OCI-LY1 (cell line): ENCODE data around the gene DIPK1B.

Experiments used
- H2AFZ ChIP-seq: fragments of 200-600 bp; sonication (generic), shearing (Covaris generic); 2 replicates; pipeline ENCODE4 v1.6.0; 2014; ENCODE audit warnings: antibody characterized with exemption, mild to moderate bottlenecking, low read length
- H3F3A ChIP-seq: fragments of 200-600 bp; sonication (generic), shearing (Covaris generic); 2 replicates; pipeline ENCODE4 v1.6.0; 2014; ENCODE audit warnings: mild to moderate bottlenecking, antibody characterized with exemption, low read length, moderate library complexity; ENCODE audit not compliant: insufficient read depth
- H3K27ac ChIP-seq: fragments of 200-600 bp; sonication (generic); 2 replicates; pipeline ENCODE4 v1.5.1; 2014; ENCODE audit warnings: low read length, mixed run types, mild to moderate bottlenecking, low read depth; ENCODE audit not compliant: poor library complexity, severe bottlenecking
- H3K27me3 ChIP-seq: fragments of 200-600 bp; sonication (generic); 2 replicates; pipeline ENCODE4 v1.6.0; 2014; ENCODE audit warnings: antibody characterized with exemption, mild to moderate bottlenecking, low read length, moderate library complexity; ENCODE audit not compliant: insufficient read depth
- H3K36me3 ChIP-seq: fragments of 200-600 bp; sonication (generic); 2 replicates; pipeline ENCODE4 v1.6.1; 2014; ENCODE audit warnings: mild to moderate bottlenecking, antibody characterized with exemption, low read length, moderate library complexity, mixed read lengths; ENCODE audit not compliant: insufficient read depth
- H3K4me1 ChIP-seq: fragments of 200-600 bp; sonication (generic); 2 replicates; pipeline ENCODE4 v1.5.1; 2014; ENCODE audit warnings: mild to moderate bottlenecking, low read length, moderate library complexity; ENCODE audit not compliant: insufficient read depth, severe bottlenecking
- H3K4me2 ChIP-seq: fragments of 200-600 bp; sonication (generic), shearing (Covaris generic); 2 replicates; pipeline ENCODE4 v1.6.1; 2014; ENCODE audit warnings: low read length
- H3K4me3 ChIP-seq: fragments of 200-600 bp; sonication (generic); 2 replicates; pipeline ENCODE4 v1.5.1; 2014; ENCODE audit warnings: low read length, low read depth, mild to moderate bottlenecking, mixed read lengths; ENCODE audit not compliant: poor library complexity, severe bottlenecking
- H3K79me2 ChIP-seq: fragments of 200-600 bp; shearing (Covaris generic); 2 replicates; pipeline ENCODE4 v1.6.1; 2016; ENCODE audit warnings: mixed run types, low read length, mixed read lengths; ENCODE audit not compliant: insufficient read depth
- H3K9ac ChIP-seq: fragments of 200-600 bp; sonication (generic), shearing (Covaris generic); 2 replicates; pipeline ENCODE4 v1.6.1; 2014; ENCODE audit warnings: mild to moderate bottlenecking, low read length, mixed read lengths
- H3K9me2 ChIP-seq: fragments of 200-600 bp; sonication (generic), shearing (Covaris generic); 2 replicates; pipeline ENCODE4 v1.6.1; 2014; ENCODE audit warnings: low read depth, mild to moderate bottlenecking, low read length, mixed read lengths
- H3K9me3 ChIP-seq: fragments of 200-600 bp; shearing (Covaris generic); 2 replicates; pipeline ENCODE4 v1.6.1; 2014; ENCODE audit warnings: low read length, mixed read lengths
- H4K20me1 ChIP-seq: fragments of 200-600 bp; sonication (generic), shearing (Covaris generic); 2 replicates; pipeline ENCODE4 v1.6.0; 2016; ENCODE audit warnings: mild to moderate bottlenecking, low read length; ENCODE audit not compliant: insufficient read depth
- CTCF ChIP-seq: fragments of 200-600 bp; sonication (generic), shearing (Covaris generic); IDR thresholded peaks from 2 replicates; pipeline ENCODE4 v1.5.1; 2017; ENCODE audit warnings: mild to moderate bottlenecking, antibody characterized with exemption, low read length, moderate library complexity, mixed read lengths
- EZH2 ChIP-seq: fragments of 200-600 bp; sonication (generic), shearing (Covaris generic); IDR thresholded peaks from 2 replicates; pipeline ENCODE4 v1.8.0; 2017; ENCODE audit warnings: borderline replicate concordance, mixed run types, mild to moderate bottlenecking, antibody characterized with exemption, low read length, moderate library complexity, mixed read lengths

DIPK1B gene

DNA sequence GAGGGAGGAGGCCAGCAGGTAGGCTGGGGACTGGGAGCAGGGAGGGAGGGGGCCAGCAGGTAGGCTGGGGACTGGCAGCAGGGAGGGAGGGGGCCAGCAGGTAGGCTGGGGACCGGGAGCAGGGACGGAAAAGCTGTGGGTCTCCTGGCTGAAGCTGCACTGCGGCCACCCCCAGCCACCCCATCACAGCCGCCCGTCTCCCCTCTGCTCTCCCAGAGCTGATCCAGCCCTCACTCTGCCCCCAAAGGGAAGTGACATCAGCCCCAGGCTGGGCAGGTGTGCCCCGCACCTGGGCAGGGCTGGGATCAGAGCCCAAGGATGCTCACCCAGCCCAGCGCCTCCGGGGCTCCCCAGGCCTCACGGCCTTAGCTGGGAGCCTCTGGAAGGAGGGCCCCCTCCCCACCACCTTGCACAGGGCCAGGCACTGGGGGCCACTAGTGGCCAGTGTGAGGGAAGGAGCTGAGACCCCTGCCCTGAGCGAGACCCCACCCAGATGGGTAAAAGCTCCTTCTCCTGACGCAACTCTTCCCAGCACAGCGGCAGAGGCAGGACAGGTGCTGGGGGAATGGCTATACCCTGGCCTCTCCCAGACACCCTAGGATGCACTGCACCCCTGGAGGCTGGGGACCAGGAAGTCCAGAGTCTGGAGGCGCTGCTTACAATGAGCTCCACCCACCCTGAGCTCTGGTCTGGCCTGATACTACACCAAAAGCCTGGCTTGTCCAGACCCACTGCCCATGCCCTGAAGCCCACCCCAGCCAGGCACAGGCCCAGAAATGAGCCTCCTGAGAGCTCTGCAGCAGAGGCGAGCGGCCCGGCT, 36.7 kb upstream of the DIPK1B start:
- no peak overlapping the region for H3K4me3 ChIP-seq
- H3K27me3 ChIP-seq, result 0 out of 2 replicates have a peak, but pooled peaks cover 4% of the 10 kb centered on the region
- no peak overlapping the region for H2AFZ ChIP-seq
- no peaks in the 10 kb centered on the region for H3F3A ChIP-seq
- H3K4me1 ChIP-seq, result no peaks in the 10 kb centered on the region
- no peaks in the 10 kb centered on the region for H3K9me3 ChIP-seq
- no peak overlapping the region for H3K4me2 ChIP-seq
- no peak overlapping the region for H3K9ac ChIP-seq
- no peaks in the 10 kb centered on the region for H3K79me2 ChIP-seq
- H3K9me2 ChIP-seq, result no peaks in the 10 kb centered on the region
- H3K36me3 ChIP-seq, result no peaks in the 10 kb centered on the region
- no peaks in the 10 kb centered on the region for H4K20me1 ChIP-seq
- TF ChIP-seq EZH2 (no peak), CTCF (no peak)
- no peak overlapping the region for H3K27ac ChIP-seq

DNA sequence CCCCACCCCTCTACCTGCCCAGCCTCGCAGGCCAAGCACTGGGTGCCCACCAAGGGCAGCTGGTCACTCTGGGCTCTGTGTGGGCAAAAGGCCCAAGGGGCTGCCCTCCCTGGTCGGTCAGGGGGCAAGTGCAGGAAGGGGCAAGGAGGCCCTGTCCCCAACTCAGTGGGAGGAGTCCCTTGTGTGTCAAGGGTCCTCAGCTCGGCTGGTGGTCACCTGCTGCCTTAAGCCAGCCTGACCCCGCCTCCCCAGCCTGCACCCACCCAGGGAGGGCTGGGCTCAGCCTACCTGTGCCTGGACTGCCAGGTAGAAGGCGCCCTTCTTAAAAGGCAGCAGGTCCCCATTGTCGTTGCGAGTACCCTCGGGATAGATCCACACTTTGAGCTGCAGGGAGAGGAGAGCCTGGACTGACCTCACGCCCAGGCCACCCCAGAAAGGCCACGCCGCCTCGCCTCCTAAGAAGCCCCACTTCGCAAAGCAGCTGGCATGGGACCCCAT, 36.0 kb upstream of the DIPK1B start:
- 0 out of 2 replicates have a peak, but pooled peaks cover 4% of the 10 kb centered on the region for H3K27me3 ChIP-seq

GRCh38 chr9:136676920-136677686, 35.3 kb upstream of the DIPK1B start:
- H3K9ac ChIP-seq, result no peak overlapping the region
- H3K27me3 ChIP-seq, result 0 out of 2 replicates have a peak, but pooled peaks cover 4% of the 10 kb centered on the region
- H3K36me3 ChIP-seq, result no peaks in the 10 kb centered on the region
- no peak overlapping the region for H3K4me2 ChIP-seq
- no peaks in the 10 kb centered on the region for H3K9me3 ChIP-seq
- no peak for TF ChIP-seq CTCF
- no peak for TF ChIP-seq EZH2
- no peaks in the 10 kb centered on the region for H3K9me2 ChIP-seq
- H2AFZ ChIP-seq, result no peak overlapping the region
- no peak overlapping the region for H3K27ac ChIP-seq
- no peaks in the 10 kb centered on the region for H4K20me1 ChIP-seq
- no peaks in the 10 kb centered on the region for H3K79me2 ChIP-seq
- no peaks in the 10 kb centered on the region for H3F3A ChIP-seq
- H3K4me3 ChIP-seq, result no peak overlapping the region
- H3K4me1 ChIP-seq, result no peaks in the 10 kb centered on the region

More for the DNA sequence above, 36.0 kb upstream of the DIPK1B start:
- Histone ChIP-seq H3K36me3 (no peaks in the 10 kb centered on the region), H3K27ac (no peak overlapping the region), H3K9me2 (no peaks in the 10 kb centered on the region), H3F3A (no peaks in the 10 kb centered on the region), H3K9me3 (no peaks in the 10 kb centered on the region), H3K79me2 (no peaks in the 10 kb centered on the region), H3K4me2 (no peak overlapping the region), H2AFZ (no peak overlapping the region), H3K4me1 (no peaks in the 10 kb centered on the region), H3K9ac (no peak overlapping the region), H3K4me3 (no peak overlapping the region), H4K20me1 (no peaks in the 10 kb centered on the region)
- no peak for TF ChIP-seq EZH2
- TF ChIP-seq CTCF, result no peak
